ENCODE results near the gene RPP14.

- TF ChIP-seq, protein P1, sequence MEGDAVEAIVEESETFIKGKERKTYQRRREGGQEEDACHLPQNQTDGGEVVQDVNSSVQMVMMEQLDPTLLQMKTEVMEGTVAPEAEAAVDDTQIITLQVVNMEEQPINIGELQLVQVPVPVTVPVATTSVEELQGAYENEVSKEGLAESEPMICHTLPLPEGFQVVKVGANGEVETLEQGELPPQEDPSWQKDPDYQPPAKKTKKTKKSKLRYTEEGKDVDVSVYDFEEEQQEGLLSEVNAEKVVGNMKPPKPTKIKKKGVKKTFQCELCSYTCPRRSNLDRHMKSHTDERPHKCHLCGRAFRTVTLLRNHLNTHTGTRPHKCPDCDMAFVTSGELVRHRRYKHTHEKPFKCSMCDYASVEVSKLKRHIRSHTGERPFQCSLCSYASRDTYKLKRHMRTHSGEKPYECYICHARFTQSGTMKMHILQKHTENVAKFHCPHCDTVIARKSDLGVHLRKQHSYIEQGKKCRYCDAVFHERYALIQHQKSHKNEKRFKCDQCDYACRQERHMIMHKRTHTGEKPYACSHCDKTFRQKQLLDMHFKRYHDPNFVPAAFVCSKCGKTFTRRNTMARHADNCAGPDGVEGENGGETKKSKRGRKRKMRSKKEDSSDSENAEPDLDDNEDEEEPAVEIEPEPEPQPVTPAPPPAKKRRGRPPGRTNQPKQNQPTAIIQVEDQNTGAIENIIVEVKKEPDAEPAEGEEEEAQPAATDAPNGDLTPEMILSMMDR (conservative IDR thresholded peaks at IDR 0.05), result no peak
- TF ChIP-seq EZH2 (IDR thresholded peaks at IDR 0.05; ENCODE audit: low read depth), result no peak
Measured at GRCh38 chr3:58331593-58332152, 25.6 kb downstream of the RPP14 start.

Data from PC-9 (cell line).